PFSK-1 (cell line): ENCODE measurements around the gene GALNS.

ENCODE experiments used
- FOXP2 ChIP-seq: optimal IDR thresholded peaks from 2 replicates; pipeline ENCODE3; 2011; ENCODE audit warnings: borderline replicate concordance, control low read depth, inconsistent platforms; ENCODE audit not compliant: insufficient read depth; ENCODE audit errors: extremely low read length, extremely low read depth
- POLR2AphosphoS5 ChIP-seq: IDR thresholded peaks from 2 replicates; pipeline ENCODE4 v1.6.1; 2012; ENCODE audit warnings: low read depth, mild to moderate bottlenecking, control low read depth, low read length, moderate library complexity
- REST ChIP-seq, 2 experiments: IDR thresholded peaks; 2 replicates each; pipeline versions ENCODE4 v1.6.1 to v1.8.0; 2011 to 2012; ENCODE audit warnings: low read depth in 2 of 2, low read length in 2 of 2, control low read depth in 1 of 2, inconsistent platforms in 1 of 2, mild to moderate bottlenecking in 1 of 2, moderate library complexity in 1 of 2; ENCODE audit not compliant: insufficient read depth in 1 of 2
- TAF1 ChIP-seq: IDR thresholded peaks from 2 replicates; pipeline ENCODE4 v1.6.1; 2012; ENCODE audit warnings: low read length, control low read depth, borderline replicate concordance; ENCODE audit not compliant: insufficient read depth

GRCh38 chr16:88815901-88816589 lies 40.7 kb downstream of the GALNS start:
- TF ChIP-seq TAF1 (no peak), POLR2AphosphoS5 (no peak), REST (IDR thresholded peaks at IDR 0.05; ENCODE audit: insufficient read depth in 1 of 2, low read depth in 2 of 2, low read length in 2 of 2) (no peak), FOXP2 (no peak)
